Measurements from ENCODE around the gene SIX4. TPM values are rescaled to one million over a fixed set of nuclear protein-coding genes. Genes with fewer than 3 reads are reported as not detected.
A peak's percentile ranks its signal among the peaks of the same experiment; 100 is the strongest.

The SIX4 gene
- polyA plus RNA-seq, 3 donors = not detected

- Histone ChIP-seq H2AFZ (ENCODE audit: insufficient read depth, low read depth, low read length, poor library complexity, severe bottlenecking) (no peak overlapping the region), H3K27me3 (ENCODE audit: control insufficient read depth in 2 of 2, insufficient read depth in 2 of 2, low read length in 2 of 2) (peaks cover 18 to 27% of the 10 kb centered on the region in 2 donors), H3K9ac (ENCODE audit: insufficient read depth, low read length, poor library complexity, severe bottlenecking) (no peak overlapping the region), H4K20me1 (ENCODE audit: insufficient read depth, low read length) (no peaks in the 10 kb centered on the region), H3K9me3 (replicated peaks in 1 of 2; ENCODE audit: control insufficient read depth in 1 of 2, insufficient read depth in 1 of 2, low read length in 2 of 2) (no peaks in the 10 kb centered on the region), H3K79me2 (ENCODE audit: insufficient read depth, low read length) (peaks cover 23% of the 10 kb centered on the region), H3K4me1 (ENCODE audit: control insufficient read depth in 1 of 2, insufficient read depth in 2 of 2, low read length in 2 of 2) (peaks cover 10 to 12% of the 10 kb centered on the region in 2 donors), H3K36me3 (replicated peaks in 1 of 2; ENCODE audit: control insufficient read depth in 1 of 2, insufficient read depth in 2 of 2, low read length in 2 of 2) (no peaks in the 10 kb centered on the region), H3K4me3 (replicated peaks in 1 of 3; ENCODE audit: low read depth in 2 of 3, low read length in 3 of 3) (no peak overlapping the region), H3K4me2 (replicated peaks; ENCODE audit: extremely low read depth, low read length, poor library complexity, severe bottlenecking) (no peak overlapping the region), H3K27ac (ENCODE audit: low read depth in 1 of 2, low read length in 2 of 2) (no peak overlapping the region)
- TF ChIP-seq CTCF (IDR thresholded peaks at IDR 0.05) = no peak
- no CpG with 5 or more reads among the region's 4 CpGs for WGBS (ENCODE audit: insufficient coverage)
- peaks cover 0 to 3% (median under 1%) of the 10 kb centered on the region in 7 donors for H3K9me3 Mint-ChIP-seq
- H3K27ac Mint-ChIP-seq = no peak overlapping the region
- no peak for DNase-seq
- intact Hi-C loops (cut with micrococcal nuclease) = no loop called here
- H3K4me3 Mint-ChIP-seq = no peak overlapping the region
- H3K4me1 Mint-ChIP-seq = peaks cover 19% of the 10 kb centered on the region
- no peaks in the 10 kb centered on the region for H3K36me3 Mint-ChIP-seq
- H3K27me3 Mint-ChIP-seq (ENCODE audit: low read depth in 3 of 3) = peaks cover 13 to 23% (median 16%) of the 10 kb centered on the region in 3 donors
Observed at GRCh38 chr14:60736494-60736893, 12.3 kb upstream of the SIX4 start.

- peak overlapping the region; percentile 73 for H3K4me2 ChIP-seq (replicated peaks; ENCODE audit: extremely low read depth, low read length, poor library complexity, severe bottlenecking)
- Mint-ChIP-seq H3K9me3 (peaks cover 0 to 11% (median 6%) of the 10 kb centered on the region in 7 donors), H3K4me3 (peak overlapping the region; percentile 99 to 100), H3K27me3 (ENCODE audit: low read depth in 3 of 3) (peaks cover 20 to 28% (median 21%) of the 10 kb centered on the region in 3 donors), H3K4me1 (peaks cover 19% of the 10 kb centered on the region), H3K27ac (no peak overlapping the region), H3K36me3 (no peaks in the 10 kb centered on the region)
- peak overlapping the region; percentile 91 for H2AFZ ChIP-seq (ENCODE audit: insufficient read depth, low read depth, low read length, poor library complexity, severe bottlenecking)
- no peaks in the 10 kb centered on the region for H3K36me3 ChIP-seq (replicated peaks in 1 of 2; ENCODE audit: control insufficient read depth in 1 of 2, insufficient read depth in 2 of 2, low read length in 2 of 2)
- peak overlapping the region; percentile 59 to 87 (median 60) for H3K4me3 ChIP-seq (replicated peaks in 1 of 3; ENCODE audit: low read depth in 2 of 3, low read length in 3 of 3)
- intact Hi-C loops (cut with micrococcal nuclease) = no loop called here
- no peak for DNase-seq
- 32% methylated on average over 2 of the region's 5 CpGs for WGBS (ENCODE audit: insufficient coverage)
- TF ChIP-seq CTCF (IDR thresholded peaks at IDR 0.05) = no peak
- H3K27ac ChIP-seq (ENCODE audit: low read depth in 1 of 2, low read length in 2 of 2) = no peak overlapping the region
- peaks cover 10 to 12% of the 10 kb centered on the region in 2 donors for H3K4me1 ChIP-seq (ENCODE audit: control insufficient read depth in 1 of 2, insufficient read depth in 2 of 2, low read length in 2 of 2)
- no peaks in the 10 kb centered on the region for H3K9me3 ChIP-seq (replicated peaks in 1 of 2; ENCODE audit: control insufficient read depth in 1 of 2, insufficient read depth in 1 of 2, low read length in 2 of 2)
- peaks cover 18 to 27% of the 10 kb centered on the region in 2 donors for H3K27me3 ChIP-seq (ENCODE audit: control insufficient read depth in 2 of 2, insufficient read depth in 2 of 2, low read length in 2 of 2)
- H3K9ac ChIP-seq (ENCODE audit: insufficient read depth, low read length, poor library complexity, severe bottlenecking) = peak overlapping the region; percentile 70
- H3K79me2 ChIP-seq (ENCODE audit: insufficient read depth, low read length) = peaks cover 23% of the 10 kb centered on the region
- H4K20me1 ChIP-seq (ENCODE audit: insufficient read depth, low read length) = no peaks in the 10 kb centered on the region
Observed at GRCh38 chr14:60735416-60735815, 11.3 kb upstream of the SIX4 start.

All from CD14-positive monocyte (primary cell).